Prostate gland (tissue), 2 donors: ENCODE measurements around the gene TELO2. TPM values are rescaled to one million over a fixed set of nuclear protein-coding genes. Genes with fewer than 3 reads are reported as not detected.

Experiments used
- DNase-seq: peaks from one replicate; pipeline ENCODE4 v3.0.0-alpha.2; 2019; ENCODE audit warnings: low spot score
- H3K27ac ChIP-seq, 2 donors: fragments of 200-600 bp; sonication (generic); 2 replicates each; pipeline ENCODE4 v1.5.1; 2017 to 2019
- H3K27me3 ChIP-seq: fragments of 200-600 bp; sonication (generic); replicated peaks from 2 replicates; pipeline ENCODE4 v1.5.1; 2019; ENCODE audit not compliant: insufficient read depth
- H3K36me3 ChIP-seq, 2 donors: fragments of 200-600 bp; sonication (generic); 1 replicate in 1 of 2; 2 replicates in 1 of 2; pipeline versions ENCODE4 v1.5.1 to v1.8.1; 2017 to 2019
- H3K4me1 ChIP-seq: fragments of 200-600 bp; sonication (generic); replicated peaks from 2 replicates; pipeline ENCODE4 v1.5.1; 2019
- H3K4me3 ChIP-seq, 2 donors: fragments of 200-600 bp; sonication (generic); 2 replicates each; pipeline ENCODE4 v1.5.1; 2017 to 2019
- H3K9me3 ChIP-seq: fragments of 200-600 bp; sonication (generic); 2 replicates; pipeline ENCODE4 v1.5.1; 2017
- POLR2A ChIP-seq: fragments of 450-650 bp; IDR thresholded peaks from one replicate; pipeline ENCODE4 v1.6.1; 2016; ENCODE audit warnings: antibody characterized with exemption, mild to moderate bottlenecking
- POLR2AphosphoS5 ChIP-seq: sonication (generic); formaldehyde crosslinking; IDR thresholded peaks from one replicate; pipeline ENCODE4 v1.6.1; 2017; ENCODE audit warnings: antibody characterized with exemption
- WGBS: methylation state at CpG from one replicate; pipeline ENCODE4 v1.1.5; 2018; 5-methylcytosine and 5-hydroxymethylcytosine counted together
- intact Hi-C: fragments of 100-400 bp; cut with DNase I; formaldehyde crosslinking; loops from one replicate; pipeline ENCODE4 v1.14.2; 2022
- total RNA-seq, 2 donors: library from RNA; depleted of rRNA; stranded (reverse); fragments of >200 nt; gene quantifications; one replicate each; pipeline ENCODE4 v1.1.0, GENCODE V29; 2016
- TF ChIP-seq, protein P1 (sequence below), 4 experiments: fragments of 200-600 bp in 2 of 4; fragments of 450-650 bp in 2 of 4; sonication (generic) in 2 of 4; IDR thresholded peaks; 1 replicate in 3 of 4; 2 replicates in 1 of 4; pipeline ENCODE4 v1.5.1; 2016 to 2019; ENCODE audit warnings: antibody characterized with exemption in 4 of 4, mild to moderate bottlenecking in 2 of 4, moderate library complexity in 2 of 4

The TELO2 gene
- total RNA-seq, 2 donors from 2014 or later = 35.1 to 53.5 TPM

DNA sequence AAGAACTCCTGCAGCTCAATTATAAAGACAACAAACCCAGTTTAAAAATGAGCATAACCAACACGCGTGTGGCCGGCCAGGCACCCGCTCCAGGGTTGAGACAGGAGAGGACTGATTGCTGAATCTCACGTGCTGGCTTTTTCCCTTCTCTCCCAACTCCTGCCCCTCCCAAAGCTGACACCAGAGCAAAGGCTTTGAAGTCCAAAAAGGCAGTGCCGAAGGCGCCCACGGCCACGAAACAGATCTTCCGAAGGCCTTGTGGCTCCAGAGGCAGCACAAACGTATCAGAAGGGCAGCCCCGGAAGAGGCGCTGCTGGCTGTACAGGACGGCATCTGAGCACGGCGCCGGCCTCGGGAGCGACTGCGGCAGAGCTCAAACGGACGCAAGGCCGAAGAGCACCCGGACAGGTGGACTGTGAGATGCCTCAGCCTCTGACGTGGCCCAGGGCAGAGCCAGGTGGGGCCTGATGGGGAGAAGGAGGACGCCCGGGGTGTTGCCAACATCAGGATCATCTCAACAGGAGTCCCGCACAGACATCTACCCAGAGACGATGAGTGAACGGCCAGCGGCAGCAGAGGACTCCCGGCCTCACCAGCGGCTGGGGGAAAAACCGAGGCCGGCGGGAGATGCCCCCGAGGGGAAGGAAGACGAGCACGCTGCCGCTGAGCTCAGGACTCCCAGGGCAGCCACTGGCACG lies 28.8 kb upstream of the TELO2 start:
- WGBS = 87% methylated on average over 39 of the region's 41 CpGs
- no peaks in the 10 kb centered on the region for H3K4me1 ChIP-seq
- DNase-seq = no peak
- H3K9me3 ChIP-seq = no peaks in the 10 kb centered on the region
- H3K4me3 ChIP-seq = no peak overlapping the region
- no peaks in the 10 kb centered on the region for H3K27me3 ChIP-seq
- no peaks in the 10 kb centered on the region for H3K36me3 ChIP-seq
- H3K27ac ChIP-seq = no peak overlapping the region
- TF ChIP-seq, protein P1, sequence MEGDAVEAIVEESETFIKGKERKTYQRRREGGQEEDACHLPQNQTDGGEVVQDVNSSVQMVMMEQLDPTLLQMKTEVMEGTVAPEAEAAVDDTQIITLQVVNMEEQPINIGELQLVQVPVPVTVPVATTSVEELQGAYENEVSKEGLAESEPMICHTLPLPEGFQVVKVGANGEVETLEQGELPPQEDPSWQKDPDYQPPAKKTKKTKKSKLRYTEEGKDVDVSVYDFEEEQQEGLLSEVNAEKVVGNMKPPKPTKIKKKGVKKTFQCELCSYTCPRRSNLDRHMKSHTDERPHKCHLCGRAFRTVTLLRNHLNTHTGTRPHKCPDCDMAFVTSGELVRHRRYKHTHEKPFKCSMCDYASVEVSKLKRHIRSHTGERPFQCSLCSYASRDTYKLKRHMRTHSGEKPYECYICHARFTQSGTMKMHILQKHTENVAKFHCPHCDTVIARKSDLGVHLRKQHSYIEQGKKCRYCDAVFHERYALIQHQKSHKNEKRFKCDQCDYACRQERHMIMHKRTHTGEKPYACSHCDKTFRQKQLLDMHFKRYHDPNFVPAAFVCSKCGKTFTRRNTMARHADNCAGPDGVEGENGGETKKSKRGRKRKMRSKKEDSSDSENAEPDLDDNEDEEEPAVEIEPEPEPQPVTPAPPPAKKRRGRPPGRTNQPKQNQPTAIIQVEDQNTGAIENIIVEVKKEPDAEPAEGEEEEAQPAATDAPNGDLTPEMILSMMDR (IDR thresholded peaks at IDR 0.05) = no peak
- TF ChIP-seq POLR2AphosphoS5 (no peak), POLR2A (no peak)
- intact Hi-C loops = no loop called here

DNA sequence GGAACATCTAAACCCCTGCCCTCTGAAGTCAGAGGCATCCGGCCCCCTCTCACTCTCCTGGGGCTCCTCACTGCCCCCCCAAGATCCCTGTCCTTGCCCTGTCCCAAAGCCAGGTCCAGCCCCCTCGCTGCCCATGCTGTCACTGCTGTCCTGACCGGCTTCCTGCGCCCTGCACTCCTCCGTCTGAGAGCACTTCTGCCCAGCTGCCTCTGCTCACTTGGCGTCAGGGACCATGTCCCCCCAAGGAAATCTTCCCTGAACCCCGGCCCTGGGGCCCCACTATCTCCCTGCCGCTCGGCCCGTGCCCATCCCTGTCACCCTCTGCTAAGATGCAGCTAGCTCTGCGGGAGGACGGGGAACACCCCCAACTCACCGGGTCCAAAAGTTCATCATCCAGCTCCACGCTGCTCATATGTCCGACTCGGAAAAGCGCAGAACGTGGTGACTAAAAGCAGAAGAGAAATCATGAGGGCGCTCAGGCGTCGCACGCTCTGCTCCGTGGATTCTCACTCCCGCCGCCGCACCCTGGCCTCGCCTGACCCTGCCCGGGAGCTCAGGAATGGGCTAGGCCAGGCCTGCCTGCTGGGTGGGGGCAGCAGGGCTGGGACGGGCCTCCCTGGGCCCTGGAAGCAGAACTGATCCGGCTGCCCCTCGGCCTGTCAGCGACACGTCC lies 28.1 kb upstream of the TELO2 start:
- 89% methylated on average over 33 of the region's 33 CpGs for WGBS
- Histone ChIP-seq H3K4me1 (no peaks in the 10 kb centered on the region), H3K27me3 (no peaks in the 10 kb centered on the region), H3K9me3 (no peaks in the 10 kb centered on the region), H3K4me3 (no peak overlapping the region), H3K27ac (no peak overlapping the region), H3K36me3 (no peaks in the 10 kb centered on the region)
- DNase-seq = no peak
- no peak for TF ChIP-seq POLR2AphosphoS5
- TF ChIP-seq, protein P1 (IDR thresholded peaks at IDR 0.05) = no peak
- no peak for TF ChIP-seq POLR2A
- intact Hi-C loops = no loop called here

DNA sequence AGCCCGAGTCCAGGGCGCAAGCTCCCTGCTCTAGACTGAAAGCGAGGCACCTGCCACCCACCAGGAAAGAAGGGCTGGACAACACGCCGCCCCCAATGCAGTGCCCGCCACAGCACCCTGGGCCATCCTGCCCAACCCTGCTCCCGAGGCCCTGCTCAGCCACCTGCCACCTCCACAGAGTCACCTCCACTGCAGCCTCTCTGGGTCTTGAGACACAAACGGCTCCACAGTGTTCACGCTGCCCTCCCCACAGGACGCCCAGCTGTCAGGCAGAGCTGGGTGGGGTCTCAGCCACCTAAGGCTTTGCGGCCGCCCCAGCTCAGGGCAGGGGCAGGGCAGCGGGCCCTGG lies 27.6 kb upstream of the TELO2 start:
- no peak for TF ChIP-seq POLR2A
- TF ChIP-seq, protein P1 (IDR thresholded peaks at IDR 0.05) = no peak
- TF ChIP-seq POLR2AphosphoS5 = no peak
- Histone ChIP-seq H3K4me1 (no peaks in the 10 kb centered on the region), H3K27ac (no peak overlapping the region), H3K36me3 (no peaks in the 10 kb centered on the region), H3K4me3 (no peak overlapping the region), H3K9me3 (no peaks in the 10 kb centered on the region), H3K27me3 (no peaks in the 10 kb centered on the region)
- WGBS = 92% methylated on average over 13 of the region's 13 CpGs
- DNase-seq = no peak
- intact Hi-C loops = no loop called here

DNA sequence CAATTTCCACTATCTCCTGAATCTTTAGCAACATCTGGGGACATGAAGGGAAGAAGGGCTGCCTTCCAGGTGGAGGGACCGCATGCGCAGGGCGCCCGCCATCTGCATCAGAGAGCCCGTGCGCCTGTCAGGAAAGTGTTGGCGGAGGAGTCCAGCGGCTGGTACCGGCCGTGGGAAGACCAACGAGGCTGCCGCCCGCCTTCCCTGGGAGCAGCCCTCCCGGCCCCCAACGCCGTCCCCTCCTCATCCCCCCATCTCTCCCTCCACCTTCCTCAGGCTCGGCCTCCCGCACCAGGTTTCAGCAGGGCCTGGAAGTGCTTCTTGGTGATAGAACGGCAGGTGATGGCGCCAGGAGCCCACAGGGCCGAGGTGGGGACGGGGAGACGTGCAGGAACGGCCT lies 27.1 kb upstream of the TELO2 start:
- DNase-seq = no peak
- Histone ChIP-seq H3K27ac (no peak overlapping the region), H3K36me3 (no peaks in the 10 kb centered on the region), H3K27me3 (no peaks in the 10 kb centered on the region), H3K9me3 (no peaks in the 10 kb centered on the region), H3K4me1 (no peaks in the 10 kb centered on the region), H3K4me3 (no peak overlapping the region)
- intact Hi-C loops = no loop called here
- WGBS = 88% methylated on average over 11 of the region's 24 CpGs
- TF ChIP-seq POLR2A (no peak), POLR2AphosphoS5 (no peak)
- TF ChIP-seq, protein P1 (IDR thresholded peaks at IDR 0.05) = no peak
